Astrocyte (in vitro differentiated cells and primary cell): ENCODE data around the gene GNPDA1. TPM values are rescaled to one million over a fixed set of nuclear protein-coding genes. Genes with fewer than 3 reads are reported as not detected.

ENCODE experiments used
- DNase-seq: peaks from one replicate; pipeline ENCODE4 v3.0.0-alpha.2; 2010; ENCODE audit warnings: low read depth
- FAIRE-seq: peaks from 2 replicates; lab custom pipeline; 2011; peaks lifted over from hg19 to GRCh38; lab: Jason Lieb, UNC
- H2AFZ ChIP-seq: 2 replicates; pipeline ENCODE4 v1.6.0; 2012; ENCODE audit warnings: low read depth, low read length, inconsistent platforms
- H3K27ac ChIP-seq: 2 replicates; pipeline ENCODE4 v1.5.1; 2011; ENCODE audit warnings: low read depth, low read length, inconsistent platforms
- H3K27me3 ChIP-seq: 2 replicates; pipeline ENCODE4 v1.6.0; 2011; ENCODE audit warnings: low read length, inconsistent platforms; ENCODE audit not compliant: insufficient read depth
- H3K36me3 ChIP-seq: 2 replicates; pipeline ENCODE4 v1.5.1; 2011; ENCODE audit warnings: low read length, inconsistent platforms; ENCODE audit not compliant: insufficient read depth
- H3K4me1 ChIP-seq: 2 replicates; pipeline ENCODE4 v1.5.1; 2011; ENCODE audit warnings: low read length, inconsistent platforms; ENCODE audit not compliant: insufficient read depth
- H3K4me2 ChIP-seq: 2 replicates; pipeline ENCODE4 v1.6.0; 2012; ENCODE audit warnings: low read length, inconsistent platforms
- H3K4me3 ChIP-seq: 2 replicates; pipeline ENCODE4 v1.5.1; 2011; ENCODE audit warnings: low read depth, mild to moderate bottlenecking, low read length, inconsistent platforms; ENCODE audit not compliant: insufficient read depth
- H3K79me2 ChIP-seq: 2 replicates; pipeline ENCODE4 v1.6.0; 2012; ENCODE audit warnings: mild to moderate bottlenecking, low read length, inconsistent platforms; ENCODE audit not compliant: insufficient read depth
- H3K9ac ChIP-seq: 2 replicates; pipeline ENCODE4 v1.6.0; 2012; ENCODE audit warnings: mild to moderate bottlenecking, low read length, inconsistent platforms
- H3K9me3 ChIP-seq: 2 replicates; pipeline ENCODE4 v1.5.1; 2012; ENCODE audit warnings: low read depth, mild to moderate bottlenecking, low read length, inconsistent platforms; ENCODE audit not compliant: insufficient read depth
- H4K20me1 ChIP-seq: 2 replicates; pipeline ENCODE4 v1.6.0; 2012; ENCODE audit warnings: low read length, inconsistent platforms; ENCODE audit not compliant: insufficient read depth
- H3K27ac Mint-ChIP-seq: one replicate; pipeline ENCODE4 v1.8.0; 2021; ENCODE audit warnings: mild to moderate bottlenecking, mixed read lengths; ENCODE audit not compliant: unreplicated experiment
- H3K27me3 Mint-ChIP-seq: one replicate; pipeline ENCODE4 v1.8.0; 2021; ENCODE audit warnings: low read depth, mixed read lengths; ENCODE audit not compliant: unreplicated experiment
- H3K36me3 Mint-ChIP-seq: one replicate; pipeline ENCODE4 v1.8.0; 2021; ENCODE audit warnings: low read depth, mixed read lengths; ENCODE audit not compliant: unreplicated experiment
- H3K4me1 Mint-ChIP-seq: one replicate; pipeline ENCODE4 v1.8.0; 2021; ENCODE audit warnings: low read depth, mixed read lengths; ENCODE audit not compliant: unreplicated experiment
- H3K4me3 Mint-ChIP-seq: one replicate; pipeline ENCODE4 v1.8.0; 2021; ENCODE audit warnings: mild to moderate bottlenecking, moderate library complexity, mixed read lengths; ENCODE audit not compliant: unreplicated experiment
- H3K9me3 Mint-ChIP-seq: one replicate; pipeline ENCODE4 v1.8.0; 2021; ENCODE audit warnings: mild to moderate bottlenecking, mixed read lengths; ENCODE audit not compliant: unreplicated experiment
- CTCF ChIP-seq: IDR thresholded peaks from 2 replicates; pipeline ENCODE4 v1.5.1; 2011; ENCODE audit warnings: low read depth, mild to moderate bottlenecking, inconsistent platforms, low read length, moderate library complexity; ENCODE audit not compliant: insufficient read depth
- EZH2 ChIP-seq: IDR thresholded peaks from 2 replicates; pipeline ENCODE4 v1.6.1; 2012; ENCODE audit warnings: mild to moderate bottlenecking, low read length, inconsistent platforms; ENCODE audit not compliant: insufficient read depth
- total RNA-seq: library from RNA; stranded (reverse); gene quantifications from 2 replicates; pipeline ENCODE4 v1.2.1, GENCODE V29; 2021

GNPDA1 gene
- total RNA-seq, 1 donor from 2014 or later, result 30.7 TPM

- Histone ChIP-seq H2AFZ (peak overlapping the region; percentile 87), H3K79me2 (no peaks in the 10 kb centered on the region), H3K4me2 (peak overlapping the region; percentile 100), H3K36me3 (no peaks in the 10 kb centered on the region), H3K9ac (peak overlapping the region; percentile 91), H3K4me1 (peaks cover 28% of the 10 kb centered on the region), H3K9me3 (no peaks in the 10 kb centered on the region), H3K27me3 (no peaks in the 10 kb centered on the region), H4K20me1 (no peaks in the 10 kb centered on the region), H3K4me3 (peak overlapping the region; percentile 80), H3K27ac (peak overlapping the region; percentile 50)
- FAIRE-seq (no peak), DNase-seq (no peak)
- no peaks in the 10 kb centered on the region for H3K27me3 Mint-ChIP-seq
- TF ChIP-seq EZH2 (no peak), CTCF (peak; percentile 38)
- peak overlapping the region; percentile 83 for H3K4me3 Mint-ChIP-seq
- H3K27ac Mint-ChIP-seq, result peak overlapping the region; percentile 26
- no peaks in the 10 kb centered on the region for H3K9me3 Mint-ChIP-seq
- H3K4me1 Mint-ChIP-seq, result peaks cover 29% of the 10 kb centered on the region
- peaks cover 6% of the 10 kb centered on the region for H3K36me3 Mint-ChIP-seq
Observed at GRCh38 chr5:142012186-142012785, 541 bp downstream of the GNPDA1 start.

- no peak overlapping the region for H3K27ac ChIP-seq
- no peaks in the 10 kb centered on the region for H3K36me3 ChIP-seq
- no peak overlapping the region for H2AFZ ChIP-seq
- H3K79me2 ChIP-seq, result no peaks in the 10 kb centered on the region
- DNase-seq (no peak), FAIRE-seq (no peak)
- H4K20me1 ChIP-seq, result no peaks in the 10 kb centered on the region
- H3K4me1 Mint-ChIP-seq, result peaks cover 29% of the 10 kb centered on the region
- H3K4me2 ChIP-seq, result peak overlapping the region; percentile 100
- peak overlapping the region; percentile 83 for H3K4me3 Mint-ChIP-seq
- no peaks in the 10 kb centered on the region for H3K27me3 ChIP-seq
- peaks cover 12% of the 10 kb centered on the region for H3K36me3 Mint-ChIP-seq
- TF ChIP-seq CTCF, result no peak
- TF ChIP-seq EZH2, result no peak
- H3K4me3 ChIP-seq, result peak overlapping the region; percentile 80
- peaks cover 28% of the 10 kb centered on the region for H3K4me1 ChIP-seq
- peak overlapping the region; percentile 26 for H3K27ac Mint-ChIP-seq
- no peaks in the 10 kb centered on the region for H3K9me3 Mint-ChIP-seq
- no peak overlapping the region for H3K9ac ChIP-seq
- no peaks in the 10 kb centered on the region for H3K27me3 Mint-ChIP-seq
- no peaks in the 10 kb centered on the region for H3K9me3 ChIP-seq
Observed at GRCh38 chr5:142011572-142012185, 1.1 kb downstream of the GNPDA1 start.

GRCh38 chr5:142009886-142010285 lies 2.9 kb downstream of the GNPDA1 start:
- H3K27me3 Mint-ChIP-seq, result no peaks in the 10 kb centered on the region
- Histone ChIP-seq H3K4me1 (peaks cover 13% of the 10 kb centered on the region), H3K36me3 (peaks cover 3% of the 10 kb centered on the region), H2AFZ (no peak overlapping the region), H3K9ac (no peak overlapping the region), H3K27me3 (no peaks in the 10 kb centered on the region), H3K4me2 (no peak overlapping the region), H3K9me3 (no peaks in the 10 kb centered on the region), H3K4me3 (no peak overlapping the region), H3K27ac (no peak overlapping the region), H4K20me1 (no peaks in the 10 kb centered on the region), H3K79me2 (no peaks in the 10 kb centered on the region)
- no peak overlapping the region for H3K4me3 Mint-ChIP-seq
- no peak overlapping the region for H3K27ac Mint-ChIP-seq
- DNase-seq, result no peak
- no peaks in the 10 kb centered on the region for H3K9me3 Mint-ChIP-seq
- no peak for FAIRE-seq
- H3K4me1 Mint-ChIP-seq, result peaks cover 15% of the 10 kb centered on the region
- TF ChIP-seq CTCF, result no peak
- no peak for TF ChIP-seq EZH2
- peaks cover 23% of the 10 kb centered on the region for H3K36me3 Mint-ChIP-seq
